ENCODE measurements around the gene COA4.
"Not testable (repeated sequence)": the region's sequence is repeated elsewhere in the genome, so short reads cannot be mapped to it uniquely, and the experiment has no call there.

Gene COA4

GRCh38 chr11:73880449-73880848 is 3.8 kb upstream of the COA4 start:
- H3K4me3 ChIP-seq; DNase-seq (ENCODE audit: low spot score in 2 of 2); H3K36me3 ChIP-seq (replicated peaks); in situ Hi-C loops (cut with MboI; ENCODE audit: low sequenced_read_pairs); H3K27me3 ChIP-seq (ENCODE audit: low read depth); H3K9me3 ChIP-seq: not testable (repeated sequence)
- peaks cover 16% of the 10 kb centered on the region for H3K4me1 ChIP-seq

GRCh38 chr11:73878771-73879170 is 2.1 kb upstream of the COA4 start:
- peaks cover 23% of the 10 kb centered on the region for H3K36me3 ChIP-seq (replicated peaks)
- H3K9me3 ChIP-seq = no peaks in the 10 kb centered on the region
- in situ Hi-C loops (cut with MboI; ENCODE audit: low sequenced_read_pairs) = no loop called here
- H3K27me3 ChIP-seq (ENCODE audit: low read depth) = no peaks in the 10 kb centered on the region
- DNase-seq (ENCODE audit: low spot score in 2 of 2) = no peak
- H3K4me3 ChIP-seq = no peak overlapping the region
- H3K4me1 ChIP-seq = peaks cover 19% of the 10 kb centered on the region

DNA sequence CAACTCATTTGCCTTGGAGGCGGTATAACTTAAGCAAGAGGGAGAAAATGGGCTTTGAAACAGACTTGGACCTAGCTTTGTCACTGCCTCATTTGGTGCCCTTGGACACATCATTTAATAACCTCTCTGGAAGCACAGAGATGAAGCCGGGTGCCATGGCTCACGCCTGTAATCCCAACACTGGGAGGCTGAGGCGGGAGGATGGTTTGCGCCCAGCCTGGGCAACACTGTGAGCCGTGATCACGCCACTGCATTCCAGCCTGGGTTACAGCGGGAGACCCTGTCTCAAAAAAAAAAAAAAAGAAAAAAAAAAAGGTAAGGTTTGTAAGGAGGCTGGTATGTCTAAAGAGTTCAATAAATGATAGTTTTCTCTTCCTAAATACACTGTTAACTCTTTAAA is 806 bp downstream of the COA4 start:
- Histone ChIP-seq H3K9me3 (no peaks in the 10 kb centered on the region), H3K27me3 (ENCODE audit: low read depth) (no peaks in the 10 kb centered on the region), H3K4me3 (peak overlapping the region; percentile 74), H3K4me1 (peaks cover 19% of the 10 kb centered on the region), H3K36me3 (replicated peaks) (peaks cover 48% of the 10 kb centered on the region)
- peak in 1 of 2 experiments; percentile 42 for DNase-seq (ENCODE audit: low spot score in 2 of 2)
- in situ Hi-C loops (cut with MboI; ENCODE audit: low sequenced_read_pairs) = no loop called here

GRCh38 chr11:73875380-73875779 is 1.3 kb downstream of the COA4 start:
- in situ Hi-C loops (cut with MboI; ENCODE audit: low sequenced_read_pairs) = no loop called here
- H3K36me3 ChIP-seq (replicated peaks) = peaks cover 48% of the 10 kb centered on the region
- H3K4me3 ChIP-seq = peak overlapping the region; percentile 74
- no peak for DNase-seq (ENCODE audit: low spot score in 2 of 2)
- no peaks in the 10 kb centered on the region for H3K9me3 ChIP-seq
- peaks cover 19% of the 10 kb centered on the region for H3K4me1 ChIP-seq
- no peaks in the 10 kb centered on the region for H3K27me3 ChIP-seq (ENCODE audit: low read depth)

GRCh38 chr11:73872749-73873357 is 3.8 kb downstream of the COA4 start:
- Histone ChIP-seq H3K4me3 (no peak overlapping the region), H3K4me1 (peaks cover 20% of the 10 kb centered on the region), H3K36me3 (replicated peaks) (peaks cover 56% of the 10 kb centered on the region), H3K9me3 (no peaks in the 10 kb centered on the region), H3K27me3 (ENCODE audit: low read depth) (no peaks in the 10 kb centered on the region)
- in situ Hi-C loops (cut with MboI; ENCODE audit: low sequenced_read_pairs) = no loop called here
- DNase-seq (ENCODE audit: low spot score in 2 of 2) = no peak

DNA sequence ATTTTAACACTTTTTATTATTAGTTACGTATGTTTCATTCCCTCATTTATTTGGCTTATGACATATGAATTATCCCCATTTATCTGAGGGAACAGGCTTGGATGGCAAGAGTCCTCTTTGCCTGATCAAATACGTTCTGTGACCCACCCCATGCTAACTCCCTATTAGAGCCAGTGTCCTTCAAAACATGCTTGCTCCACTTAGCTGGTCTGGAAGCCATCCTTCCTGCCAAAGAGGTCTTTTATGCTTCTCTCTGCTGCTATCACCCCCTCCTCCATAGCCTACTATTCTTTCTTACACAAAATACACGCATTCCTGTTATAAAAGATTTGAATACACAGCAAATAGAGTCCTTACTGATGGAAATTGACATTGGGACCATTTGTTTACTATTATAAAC is 6.4 kb downstream of the COA4 start:
- H3K9me3 ChIP-seq = no peaks in the 10 kb centered on the region

DNA sequence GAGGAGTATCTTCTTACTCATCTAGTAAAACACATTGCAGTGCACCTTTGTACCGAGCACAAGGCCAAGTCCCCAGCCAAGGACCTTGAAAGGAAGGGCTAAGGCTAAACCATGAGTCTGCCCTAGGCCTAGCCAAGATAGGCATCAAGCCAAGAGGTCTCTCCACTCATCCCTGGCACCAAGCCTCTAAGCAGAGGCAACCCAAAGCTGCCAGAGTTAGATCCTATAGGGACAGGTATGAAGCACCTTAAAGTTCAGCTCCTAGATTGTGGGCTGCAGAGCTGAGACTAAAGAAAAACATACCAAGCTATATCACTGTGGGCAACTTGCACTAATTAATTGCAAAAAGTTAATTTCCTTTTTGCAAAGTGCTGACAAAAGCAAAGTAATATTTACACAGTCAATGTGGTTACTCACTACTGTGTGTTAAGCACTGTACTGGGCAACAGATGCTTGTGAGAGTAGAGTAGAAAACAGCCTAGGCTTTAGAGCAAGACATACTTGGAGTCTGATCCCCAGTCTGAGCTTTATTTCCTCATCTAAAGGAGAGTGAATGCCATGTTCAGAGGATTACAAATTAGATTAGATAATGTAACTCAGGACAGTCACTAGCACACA is 7.2 kb downstream of the COA4 start:
- Histone ChIP-seq H3K4me3 (no peak overlapping the region), H3K4me1 (peaks cover 8% of the 10 kb centered on the region), H3K9me3 (no peaks in the 10 kb centered on the region), H3K36me3 (replicated peaks) (peaks cover 41% of the 10 kb centered on the region), H3K27me3 (ENCODE audit: low read depth) (no peaks in the 10 kb centered on the region)
- DNase-seq (ENCODE audit: low spot score in 2 of 2) = no peak
- in situ Hi-C loops (cut with MboI; ENCODE audit: low sequenced_read_pairs) = no loop called here

More for the DNA sequence above, 6.4 kb downstream of the COA4 start:
- no peak for DNase-seq (ENCODE audit: low spot score in 2 of 2)
- Histone ChIP-seq H3K4me1 (peaks cover 9% of the 10 kb centered on the region), H3K36me3 (replicated peaks) (peaks cover 48% of the 10 kb centered on the region), H3K27me3 (ENCODE audit: low read depth) (no peaks in the 10 kb centered on the region), H3K4me3 (no peak overlapping the region)
- in situ Hi-C loops (cut with MboI; ENCODE audit: low sequenced_read_pairs) = no loop called here

DNA sequence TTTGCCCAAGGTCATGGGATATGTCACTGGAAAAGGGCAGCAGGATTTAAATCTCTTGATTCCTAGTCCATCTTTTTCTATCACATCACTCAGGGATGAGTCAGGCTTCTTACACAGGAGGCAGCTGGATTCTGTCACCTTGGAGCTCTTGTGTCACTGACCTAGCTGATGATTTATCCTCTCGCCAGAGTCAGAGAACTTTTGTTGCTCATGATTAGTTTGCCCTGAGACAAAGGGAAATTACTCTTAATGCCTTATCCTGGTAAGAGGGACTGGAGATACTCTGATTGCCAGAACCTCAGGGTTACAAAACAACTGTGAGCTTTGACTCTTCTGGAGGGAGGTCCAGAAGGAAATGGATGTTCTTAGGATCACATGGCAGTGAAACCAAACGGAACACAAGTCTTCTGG is 10.1 kb downstream of the COA4 start:
- Histone ChIP-seq H3K4me1 (peaks cover 8% of the 10 kb centered on the region), H3K9me3 (no peaks in the 10 kb centered on the region), H3K27me3 (ENCODE audit: low read depth) (no peaks in the 10 kb centered on the region), H3K4me3 (no peak overlapping the region), H3K36me3 (replicated peaks) (peaks cover 17% of the 10 kb centered on the region)
- in situ Hi-C loops (cut with MboI; ENCODE audit: low sequenced_read_pairs) = no loop called here
- DNase-seq (ENCODE audit: low spot score in 2 of 2) = no peak

GRCh38 chr11:73866095-73866579 is 10.5 kb downstream of the COA4 start:
- Histone ChIP-seq H3K36me3 (replicated peaks) (peaks cover 14% of the 10 kb centered on the region), H3K9me3 (no peaks in the 10 kb centered on the region), H3K4me1 (peaks cover 8% of the 10 kb centered on the region), H3K4me3 (no peak overlapping the region), H3K27me3 (ENCODE audit: low read depth) (no peaks in the 10 kb centered on the region)
- in situ Hi-C loops (cut with MboI; ENCODE audit: low sequenced_read_pairs) = no loop called here
- DNase-seq (ENCODE audit: low spot score in 2 of 2) = no peak

- no peak for DNase-seq (ENCODE audit: low spot score in 2 of 2)
- in situ Hi-C loops (cut with MboI; ENCODE audit: low sequenced_read_pairs) = no loop called here
- no peaks in the 10 kb centered on the region for H3K4me1 ChIP-seq
- H3K36me3 ChIP-seq (replicated peaks) = peaks cover 10% of the 10 kb centered on the region
- H3K4me3 ChIP-seq = no peak overlapping the region
- H3K27me3 ChIP-seq (ENCODE audit: low read depth) = no peaks in the 10 kb centered on the region
- H3K9me3 ChIP-seq = no peaks in the 10 kb centered on the region
These were observed 13.7 kb downstream of the COA4 start for GRCh38 chr11:73862986-73863385.

DNA sequence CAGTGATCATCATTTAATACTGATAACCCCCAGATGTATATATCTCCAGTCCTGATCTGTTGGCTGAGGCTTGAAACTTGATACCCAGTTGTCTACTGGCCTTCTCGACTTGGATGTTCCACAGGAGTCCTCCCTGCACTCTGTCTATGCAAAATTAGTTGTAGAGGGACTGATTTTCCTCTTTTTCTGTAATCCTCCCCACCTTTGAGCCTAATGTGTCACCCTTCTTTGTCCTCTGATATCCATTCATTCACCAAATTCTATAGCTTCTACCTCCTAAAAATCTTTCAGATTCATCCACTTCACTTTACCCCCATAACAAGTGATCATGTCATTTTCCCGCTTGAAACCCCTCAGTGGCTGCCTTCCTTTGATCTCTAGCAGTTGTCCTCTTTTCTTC is 16.4 kb downstream of the COA4 start:
- peaks cover 8% of the 10 kb centered on the region for H3K36me3 ChIP-seq (replicated peaks)
- H3K9me3 ChIP-seq = no peaks in the 10 kb centered on the region
- no peaks in the 10 kb centered on the region for H3K4me1 ChIP-seq
- no peaks in the 10 kb centered on the region for H3K27me3 ChIP-seq (ENCODE audit: low read depth)
- in situ Hi-C loops (cut with MboI; ENCODE audit: low sequenced_read_pairs) = no loop called here
- H3K4me3 ChIP-seq = no peak overlapping the region
- DNase-seq (ENCODE audit: low spot score in 2 of 2) = no peak

DNA sequence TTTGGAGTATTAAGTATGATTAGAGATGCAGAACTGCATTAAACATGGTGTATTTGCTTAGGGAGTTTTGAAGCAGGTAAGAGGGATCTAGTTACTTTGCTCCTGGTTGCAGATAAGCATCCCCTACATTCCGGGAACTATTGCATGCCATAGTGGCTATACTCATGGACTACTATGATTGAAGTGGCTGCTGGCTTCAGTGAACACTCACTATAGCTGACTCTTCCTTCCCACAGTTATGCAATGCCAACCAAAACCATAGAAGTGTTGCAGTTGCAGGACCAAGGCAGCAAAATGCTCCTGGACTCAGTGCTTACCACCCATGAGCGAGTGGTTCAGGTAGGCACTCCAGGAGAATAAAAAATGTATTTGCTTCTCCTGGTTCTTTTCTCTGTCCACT is 17.0 kb downstream of the COA4 start:
- no peak for DNase-seq (ENCODE audit: low spot score in 2 of 2)
- Histone ChIP-seq H3K9me3 (no peaks in the 10 kb centered on the region), H3K36me3 (replicated peaks) (peaks cover 8% of the 10 kb centered on the region), H3K27me3 (ENCODE audit: low read depth) (no peaks in the 10 kb centered on the region), H3K4me1 (no peaks in the 10 kb centered on the region), H3K4me3 (no peak overlapping the region)
- in situ Hi-C loops (cut with MboI; ENCODE audit: low sequenced_read_pairs) = no loop called here

GRCh38 chr11:73856031-73856567 is 20.5 kb downstream of the COA4 start:
- H3K4me1 ChIP-seq = no peaks in the 10 kb centered on the region
- H3K9me3 ChIP-seq = no peaks in the 10 kb centered on the region
- no peaks in the 10 kb centered on the region for H3K27me3 ChIP-seq (ENCODE audit: low read depth)
- in situ Hi-C loops (cut with MboI; ENCODE audit: low sequenced_read_pairs) = no loop called here
- peaks cover 5% of the 10 kb centered on the region for H3K36me3 ChIP-seq (replicated peaks)
- H3K4me3 ChIP-seq = no peak overlapping the region
- no peak for DNase-seq (ENCODE audit: low spot score in 2 of 2)

DNA sequence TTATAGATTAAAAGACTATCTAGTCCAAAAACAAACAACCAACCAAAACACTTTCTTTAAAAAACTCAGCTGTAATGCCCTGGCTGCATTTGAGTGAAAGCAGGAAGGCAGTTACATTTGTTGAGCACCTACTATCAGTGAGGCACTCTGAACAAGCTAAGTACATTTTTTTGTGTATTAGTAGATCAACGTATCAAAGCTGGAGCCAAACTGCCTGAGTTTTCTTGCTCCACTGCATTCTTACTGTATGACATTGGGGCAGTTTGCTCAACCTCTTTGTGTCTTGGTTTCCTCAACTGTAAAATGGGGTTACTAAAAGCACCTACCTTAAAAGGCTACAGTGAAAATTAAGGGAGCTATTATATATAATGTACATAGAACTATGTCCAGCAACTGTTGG is 22.0 kb downstream of the COA4 start:
- no peak overlapping the region for H3K4me3 ChIP-seq
- no peaks in the 10 kb centered on the region for H3K27me3 ChIP-seq (ENCODE audit: low read depth)
- DNase-seq (ENCODE audit: low spot score in 2 of 2) = no peak
- H3K36me3 ChIP-seq (replicated peaks) = no peaks in the 10 kb centered on the region; the same call in 1 of the 2 replicates
- in situ Hi-C loops (cut with MboI; ENCODE audit: low sequenced_read_pairs) = no loop called here
- H3K4me1 ChIP-seq = no peaks in the 10 kb centered on the region
- no peaks in the 10 kb centered on the region for H3K9me3 ChIP-seq

Data from HAP-1 (cell line).